H9 (cell line): ENCODE measurements around the gene GNAI1. TPM values are rescaled to one million over a fixed set of nuclear protein-coding genes. Genes with fewer than 3 reads are reported as not detected.
A peak's percentile ranks its signal among the peaks of the same experiment; 100 is the strongest.

Source experiments
- DNase-seq: peaks from one replicate; pipeline ENCODE4 v3.0.0-alpha.2; 2017
- H2AFZ ChIP-seq: one replicate; pipeline ENCODE4 v1.6.1; 2013; ENCODE audit warnings: mild to moderate bottlenecking, low read length, control low read depth, moderate library complexity
- H2AK5ac ChIP-seq: 2 replicates; pipeline ENCODE4 v1.6.1; 2013; ENCODE audit warnings: low read length, control low read depth, mixed read lengths; ENCODE audit not compliant: insufficient read length
- H2BK120ac ChIP-seq: one replicate; pipeline ENCODE4 v1.6.1; 2013; ENCODE audit warnings: low read depth, mild to moderate bottlenecking, low read length, control low read depth, inconsistent platforms; ENCODE audit not compliant: poor library complexity, severe bottlenecking
- H2BK12ac ChIP-seq: 2 replicates; pipeline ENCODE4 v1.6.1; 2013; ENCODE audit warnings: low read length, control low read depth, mixed read lengths, low read depth; ENCODE audit not compliant: insufficient read length
- H2BK15ac ChIP-seq: 2 replicates; pipeline ENCODE4 v1.6.1; 2013; ENCODE audit warnings: low read depth, low read length, control low read depth
- H2BK20ac ChIP-seq: one replicate; pipeline ENCODE4 v1.6.1; 2013; ENCODE audit warnings: low read depth, mild to moderate bottlenecking, low read length, control low read depth, inconsistent platforms; ENCODE audit not compliant: poor library complexity, severe bottlenecking
- H2BK5ac ChIP-seq: 2 replicates; pipeline ENCODE4 v1.6.1; 2013; ENCODE audit warnings: low read length, control low read depth, mixed read lengths; ENCODE audit not compliant: insufficient read length
- H3K14ac ChIP-seq: 2 replicates; pipeline ENCODE4 v1.6.1; 2013; ENCODE audit warnings: low read length, control low read depth; ENCODE audit not compliant: insufficient read depth
- H3K18ac ChIP-seq: 2 replicates; pipeline ENCODE4 v1.6.1; 2013; ENCODE audit warnings: low read depth, mild to moderate bottlenecking, mixed read lengths, low read length, control low read depth; ENCODE audit not compliant: insufficient read length
- H3K23ac ChIP-seq: 2 replicates; pipeline ENCODE4 v1.6.1; 2013; ENCODE audit warnings: low read length, control low read depth, mixed read lengths, low read depth; ENCODE audit not compliant: insufficient read length
- H3K23me2 ChIP-seq: 2 replicates; pipeline ENCODE4 v1.6.1; 2013; ENCODE audit warnings: low read depth, mild to moderate bottlenecking, mixed read lengths, low read length, control low read depth; ENCODE audit not compliant: insufficient read length, poor library complexity, severe bottlenecking
- H3K27ac ChIP-seq: 2 replicates; pipeline ENCODE4 v1.5.1; 2013; ENCODE audit warnings: low read length, control low read depth, mixed read lengths, low read depth; ENCODE audit not compliant: insufficient read length
- H3K27me3 ChIP-seq: 2 replicates; pipeline ENCODE4 v1.6.1; 2013; ENCODE audit warnings: low read length, control low read depth, inconsistent platforms; ENCODE audit not compliant: insufficient read depth
- H3K4ac ChIP-seq: 2 replicates; pipeline ENCODE4 v1.6.1; 2013; ENCODE audit warnings: low read depth, mild to moderate bottlenecking, control low read depth, inconsistent platforms, low read length, moderate library complexity
- H3K4me1 ChIP-seq: 2 replicates; pipeline ENCODE4 v1.6.1; 2013; ENCODE audit warnings: low read length, control low read depth, inconsistent platforms; ENCODE audit not compliant: insufficient read depth
- H3K4me2 ChIP-seq: 2 replicates; pipeline ENCODE4 v1.6.1; 2013; ENCODE audit warnings: low read length, control low read depth, mixed read lengths; ENCODE audit not compliant: insufficient read length, insufficient read depth
- H3K56ac ChIP-seq: 2 replicates; pipeline ENCODE4 v1.6.1; 2013; ENCODE audit warnings: low read depth, mild to moderate bottlenecking, mixed read lengths, low read length, control low read depth; ENCODE audit not compliant: insufficient read length
- H3K79me1 ChIP-seq: 2 replicates; pipeline ENCODE4 v1.6.1; 2013; ENCODE audit warnings: low read depth, mild to moderate bottlenecking, moderate library complexity, low read length, control low read depth, inconsistent platforms; ENCODE audit not compliant: insufficient read depth, poor library complexity, severe bottlenecking
- H3K79me2 ChIP-seq: 2 replicates; pipeline ENCODE4 v1.6.1; 2013; ENCODE audit warnings: low read length, control low read depth, inconsistent platforms; ENCODE audit not compliant: insufficient read depth
- H3K9ac ChIP-seq: 2 replicates; pipeline ENCODE4 v1.6.1; 2013; ENCODE audit warnings: low read length, control low read depth, mixed read lengths; ENCODE audit not compliant: insufficient read length; ENCODE audit errors: extremely low read depth
- H3K9me3 ChIP-seq: one replicate; pipeline ENCODE4 v1.6.1; 2013; ENCODE audit warnings: low read depth, low read length, inconsistent platforms; ENCODE audit not compliant: control insufficient read depth
- H3T11ph ChIP-seq: one replicate; pipeline ENCODE4 v1.6.1; 2013; ENCODE audit warnings: mild to moderate bottlenecking, low read length, control low read depth, inconsistent platforms
- H4K20me1 ChIP-seq: one replicate; pipeline ENCODE4 v1.6.1; 2013; ENCODE audit not compliant: control insufficient read depth, insufficient read length, insufficient read depth
- H4K5ac ChIP-seq: 2 replicates; pipeline ENCODE4 v1.6.1; 2013; ENCODE audit warnings: low read depth, mild to moderate bottlenecking, mixed read lengths, low read length, control low read depth; ENCODE audit not compliant: insufficient read length
- H4K8ac ChIP-seq: replicated peaks from 2 replicates; pipeline ENCODE4 v1.6.1; 2013; ENCODE audit warnings: low read length, control low read depth, mixed read lengths, low read depth; ENCODE audit not compliant: insufficient read length
- H4K91ac ChIP-seq: 2 replicates; pipeline ENCODE4 v1.6.1; 2013; ENCODE audit warnings: low read depth, mild to moderate bottlenecking, moderate library complexity, mixed read lengths, low read length, control low read depth; ENCODE audit not compliant: insufficient read length
- H3K27ac Mint-ChIP-seq, 3 experiments: 2 replicates in 2 of 3; 3 replicates in 1 of 3; pipeline ENCODE4 v1.8.0; 2020 to 2021; ENCODE audit warnings: mixed read lengths in 3 of 3, mild to moderate bottlenecking in 1 of 3, moderate library complexity in 1 of 3
- H3K27me3 Mint-ChIP-seq: 2 replicates; pipeline ENCODE4 v1.8.0; 2021; ENCODE audit warnings: low read depth, mild to moderate bottlenecking, moderate library complexity, mixed read lengths
- H3K36me3 Mint-ChIP-seq, 3 experiments: 2 replicates in 2 of 3; 3 replicates in 1 of 3; pipeline ENCODE4 v1.8.0; 2020 to 2021; ENCODE audit warnings: low read depth in 3 of 3, mixed read lengths in 3 of 3; ENCODE audit not compliant: insufficient read depth in 1 of 3
- H3K4me1 Mint-ChIP-seq, 2 experiments: 2 replicates each; pipeline ENCODE4 v1.8.0; 2020; ENCODE audit warnings: mixed read lengths in 2 of 2
- H3K4me3 Mint-ChIP-seq, 2 experiments: 2 replicates in 1 of 2; 3 replicates in 1 of 2; pipeline ENCODE4 v1.8.0; 2020 to 2021; ENCODE audit warnings: mild to moderate bottlenecking in 2 of 2, mixed read lengths in 2 of 2, moderate library complexity in 1 of 2
- H3K9me3 Mint-ChIP-seq, 2 experiments: 2 replicates in 1 of 2; 3 replicates in 1 of 2; pipeline ENCODE4 v1.8.0; 2020; ENCODE audit warnings: mild to moderate bottlenecking in 2 of 2, mixed read lengths in 2 of 2, moderate library complexity in 1 of 2
- WGBS: extraction: QIAGEN DNeasy Blood & Tissue Kit; methylation state at CpG from one replicate; pipeline ENCODE4 v1.1.7; 2013; ENCODE audit warnings: missing lambda C conversion rate, low lambda C conversion rate, mixed read lengths; ENCODE audit not compliant: insufficient read length; ENCODE audit errors: extremely low coverage; 5-methylcytosine and 5-hydroxymethylcytosine counted together
- total RNA-seq: library from RNA; stranded (reverse); gene quantifications from 2 replicates; pipeline ENCODE4 v1.2.1, GENCODE V29; 2021
- TF ChIP-seq, protein P1 (sequence below): fragments of 200-600 bp; sonication (generic); conservative IDR thresholded peaks from 3 replicates; pipeline ENCODE4 v1.8.0; 2021; ENCODE audit warnings: antibody characterized with exemption, mild to moderate bottlenecking

Gene GNAI1
- total RNA-seq, 1 experiment from 2014 or later = 14.1 TPM

DNA sequence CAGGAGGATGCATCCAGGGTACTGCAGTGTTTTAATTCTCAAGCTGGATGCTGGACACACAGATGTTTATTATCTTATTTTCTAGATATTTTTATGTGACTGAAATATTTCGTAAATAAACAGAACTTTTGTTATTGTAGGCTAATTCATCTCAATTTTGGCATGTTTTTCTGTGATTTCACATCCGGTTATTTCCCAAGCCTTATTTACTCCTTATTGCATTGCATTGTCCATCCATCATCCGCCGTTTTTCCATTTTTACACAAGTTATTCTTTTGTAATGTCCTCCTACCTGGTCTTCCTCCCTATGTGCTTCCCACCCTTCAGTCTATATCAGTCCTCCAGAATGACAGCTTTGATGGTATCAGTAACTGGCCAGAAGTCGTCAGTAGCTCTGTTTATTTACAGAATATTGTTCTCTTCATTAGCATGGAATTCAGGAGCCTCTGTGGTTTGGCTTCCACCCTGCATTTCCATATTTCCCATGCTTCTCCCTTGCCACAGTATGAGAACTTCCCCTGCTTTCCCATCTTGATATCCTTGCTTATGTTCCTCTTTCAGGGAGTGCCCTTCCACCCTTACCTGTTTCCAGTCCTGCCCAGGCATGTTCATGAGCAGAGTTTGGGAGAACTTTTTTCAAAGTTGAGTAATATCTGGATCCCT lies 16.1 kb downstream of the GNAI1 start:
- Histone ChIP-seq H4K8ac (no peak overlapping the region), H3K18ac (no peak overlapping the region), H2BK5ac (no peak overlapping the region), H3K79me1 (peaks cover 3% of the 10 kb centered on the region), H3K27ac (no peak overlapping the region), H2AK5ac (no peak overlapping the region), H2BK12ac (no peak overlapping the region), H3K9ac (no peak overlapping the region), H3K56ac (no peak overlapping the region), H3K23me2 (no peaks in the 10 kb centered on the region), H3T11ph (no peak overlapping the region), H3K9me3 (no peaks in the 10 kb centered on the region), H4K91ac (no peak overlapping the region), H3K4ac (no peak overlapping the region), H2BK120ac (no peak overlapping the region), H3K14ac (no peak overlapping the region), H3K4me1 (no peaks in the 10 kb centered on the region; the same call in 1 of the 2 replicates), H3K79me2 (peaks cover 7% of the 10 kb centered on the region; the same call in 1 of the 2 replicates), H2BK20ac (no peak overlapping the region), H3K27me3 (no peaks in the 10 kb centered on the region), H3K23ac (no peak overlapping the region), H4K5ac (no peak overlapping the region), H4K20me1 (no peaks in the 10 kb centered on the region), H3K4me2 (no peak overlapping the region), H2BK15ac (no peak overlapping the region), H2AFZ (no peak overlapping the region)
- Mint-ChIP-seq H3K27ac (peak overlapping the region in 2 of 3 experiments; percentile 51 to 53; a peak in 5 of 7 replicates), H3K27me3 (no peaks in the 10 kb centered on the region), H3K4me3 (no peak overlapping the region), H3K4me1 (peaks cover 38 to 49% of the 10 kb centered on the region in 2 experiments), H3K9me3 (no peaks in the 10 kb centered on the region), H3K36me3 (no peaks in the 10 kb centered on the region)
- DNase-seq = no peak
- WGBS = no CpG with 5 or more reads among the region's 5 CpGs
- TF ChIP-seq, protein P1, sequence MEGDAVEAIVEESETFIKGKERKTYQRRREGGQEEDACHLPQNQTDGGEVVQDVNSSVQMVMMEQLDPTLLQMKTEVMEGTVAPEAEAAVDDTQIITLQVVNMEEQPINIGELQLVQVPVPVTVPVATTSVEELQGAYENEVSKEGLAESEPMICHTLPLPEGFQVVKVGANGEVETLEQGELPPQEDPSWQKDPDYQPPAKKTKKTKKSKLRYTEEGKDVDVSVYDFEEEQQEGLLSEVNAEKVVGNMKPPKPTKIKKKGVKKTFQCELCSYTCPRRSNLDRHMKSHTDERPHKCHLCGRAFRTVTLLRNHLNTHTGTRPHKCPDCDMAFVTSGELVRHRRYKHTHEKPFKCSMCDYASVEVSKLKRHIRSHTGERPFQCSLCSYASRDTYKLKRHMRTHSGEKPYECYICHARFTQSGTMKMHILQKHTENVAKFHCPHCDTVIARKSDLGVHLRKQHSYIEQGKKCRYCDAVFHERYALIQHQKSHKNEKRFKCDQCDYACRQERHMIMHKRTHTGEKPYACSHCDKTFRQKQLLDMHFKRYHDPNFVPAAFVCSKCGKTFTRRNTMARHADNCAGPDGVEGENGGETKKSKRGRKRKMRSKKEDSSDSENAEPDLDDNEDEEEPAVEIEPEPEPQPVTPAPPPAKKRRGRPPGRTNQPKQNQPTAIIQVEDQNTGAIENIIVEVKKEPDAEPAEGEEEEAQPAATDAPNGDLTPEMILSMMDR = no peak
